Activated T-helper 9 cell treated with anti-CD3 and anti-CD28 coated beads, Interleukin-2, amount 50 U/mL, for 16 hours (primary cell): ENCODE results near the gene CREG2.
"Not testable (repeated sequence)": the region's sequence is repeated elsewhere in the genome, so short reads cannot be mapped to it uniquely, and the experiment has no call there.

Experiments used
- DNase-seq: peaks from one replicate; pipeline ENCODE4 v3.0.0-alpha.2; 2020; ENCODE audit warnings: low read depth

Gene CREG2

GRCh38 chr2:101372792-101373191 lies 14.5 kb downstream of the CREG2 start:
- DNase-seq, result no peak

DNA sequence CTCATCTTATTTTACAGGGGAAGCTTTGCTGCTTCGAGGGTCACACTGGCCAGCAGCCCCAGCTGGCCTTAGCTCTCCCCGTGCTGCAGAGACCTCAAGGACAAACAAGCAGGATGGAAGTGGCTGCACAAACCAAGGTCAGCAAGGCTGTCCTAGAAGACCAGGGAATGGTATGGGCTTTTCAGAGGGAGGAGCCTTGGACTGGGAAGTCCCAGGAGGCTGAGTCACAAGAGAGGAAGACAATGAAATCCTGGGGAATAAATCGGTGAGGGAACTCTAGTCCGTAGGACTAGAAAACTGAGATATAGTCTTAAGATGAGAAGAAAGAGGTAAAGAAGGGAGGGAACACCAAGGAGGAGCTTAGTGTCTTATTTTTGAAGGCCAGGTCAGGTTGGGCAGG lies 15.7 kb downstream of the CREG2 start:
- no peak for DNase-seq

DNA sequence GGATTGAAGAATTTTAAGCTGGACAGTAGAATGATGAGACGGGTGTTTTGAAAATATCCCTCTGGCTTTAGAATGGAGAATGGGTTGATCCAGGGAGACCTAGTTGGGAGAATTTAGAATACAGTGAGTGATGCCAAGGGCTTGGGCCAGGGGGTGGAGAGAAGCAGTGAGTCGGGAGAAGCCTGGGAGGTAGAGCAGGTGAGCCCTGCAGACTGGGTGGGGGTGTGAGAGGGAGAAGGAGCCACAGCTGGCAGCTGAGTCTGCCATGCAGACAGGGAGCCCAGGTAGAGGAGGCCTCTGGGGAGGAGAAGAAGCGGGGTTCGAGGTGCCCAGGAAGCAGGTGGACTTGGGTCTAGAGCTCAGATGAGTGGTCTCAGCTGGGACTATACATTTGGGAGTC lies 18.2 kb downstream of the CREG2 start:
- no peak for DNase-seq

GRCh38 chr2:101368376-101368775 lies 18.9 kb downstream of the CREG2 start:
- DNase-seq, result no peak

DNA sequence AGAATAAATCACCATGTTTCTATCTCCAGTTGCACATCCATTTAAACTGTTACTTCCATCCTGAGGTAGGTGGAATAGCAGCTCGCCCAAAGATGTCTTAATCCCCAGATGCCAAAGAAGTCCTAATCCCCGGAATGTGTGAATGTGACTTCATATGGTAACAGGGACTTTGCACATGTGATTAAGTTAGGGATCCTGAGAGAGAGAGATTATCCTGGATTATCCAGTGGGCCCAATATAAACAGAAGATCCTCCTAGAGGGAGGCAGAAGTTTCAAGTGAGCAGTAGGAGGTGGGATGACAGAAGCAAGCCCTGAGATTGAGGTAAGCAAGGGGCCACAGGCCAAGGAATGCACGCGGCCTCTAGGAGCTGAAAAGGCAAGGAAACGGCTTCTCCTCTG lies 19.8 kb downstream of the CREG2 start:
- no peak for DNase-seq

DNA sequence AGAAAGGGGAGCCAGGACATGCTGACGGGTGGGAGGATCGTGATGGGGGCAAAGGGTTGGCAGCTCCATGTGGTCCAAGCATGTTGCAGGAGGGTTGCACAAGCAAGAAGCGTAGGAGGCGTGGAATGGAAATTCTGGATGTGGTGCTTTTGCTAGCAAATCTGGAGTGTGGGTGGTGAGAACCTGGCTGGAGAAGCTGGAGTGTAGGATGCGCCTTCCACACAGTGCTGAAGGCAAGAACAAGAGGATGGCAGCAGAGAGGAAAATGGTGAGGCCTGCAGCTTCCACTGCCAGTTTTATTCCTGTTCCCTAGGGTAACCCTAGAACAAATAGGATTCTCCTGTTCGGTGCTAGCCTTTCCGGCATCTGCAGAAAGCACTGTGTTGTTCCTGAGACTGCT lies 22.4 kb downstream of the CREG2 start:
- no peak for DNase-seq

DNA sequence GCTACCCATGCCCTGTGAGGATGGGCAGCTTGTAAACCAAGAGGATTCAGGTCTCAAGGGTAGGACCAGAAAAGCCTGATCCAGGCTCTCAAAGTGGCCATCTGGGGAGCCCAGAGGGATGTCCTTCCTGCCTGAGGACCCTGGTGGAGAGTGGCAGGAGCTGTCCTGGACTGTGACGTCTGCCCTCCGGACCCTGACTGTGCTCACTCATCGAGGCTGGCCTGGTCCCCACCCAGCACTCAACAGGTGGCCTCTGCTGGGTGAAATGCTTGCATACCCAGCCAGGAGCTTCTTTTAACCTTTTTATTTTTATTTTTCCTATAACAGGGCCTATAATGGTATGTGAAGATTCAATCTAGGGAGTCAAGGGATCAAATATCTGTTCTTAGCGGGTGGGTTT lies 24.5 kb downstream of the CREG2 start:
- no peak for DNase-seq

GRCh38 chr2:101362316-101362715 lies 25.0 kb downstream of the CREG2 start:
- DNase-seq, result no peak

- no peak for DNase-seq
These were observed 25.8 kb downstream of the CREG2 start for GRCh38 chr2:101361522-101361921.

- no peak for DNase-seq
These were observed 26.2 kb downstream of the CREG2 start for GRCh38 chr2:101361121-101361520.

- no peak for DNase-seq
These were observed 27.1 kb downstream of the CREG2 start for GRCh38 chr2:101360232-101360631.

- no peak for DNase-seq
These were observed 27.8 kb downstream of the CREG2 start for GRCh38 chr2:101359410-101359954.

DNA sequence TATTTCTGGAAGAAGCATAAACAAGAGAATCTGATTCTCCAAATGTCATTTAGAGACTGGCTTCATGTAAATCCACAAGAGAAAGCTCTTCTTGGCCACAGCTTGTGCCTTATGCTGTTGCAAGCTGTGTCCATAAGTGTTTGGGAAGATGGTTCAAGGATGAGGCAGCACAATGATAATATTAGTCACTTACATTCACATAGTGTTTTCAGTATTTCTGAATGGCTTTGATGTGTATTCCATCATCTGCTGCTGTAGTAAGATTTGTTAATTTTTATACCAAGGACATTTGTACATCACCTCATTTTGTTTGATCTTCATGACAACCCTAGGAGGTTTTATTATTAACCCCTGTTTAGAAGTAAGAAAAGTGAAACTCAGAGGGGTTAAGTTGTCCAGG lies 29.9 kb downstream of the CREG2 start:
- DNase-seq, result no peak

GRCh38 chr2:101356521-101356920 lies 30.8 kb downstream of the CREG2 start:
- no peak for DNase-seq

DNA sequence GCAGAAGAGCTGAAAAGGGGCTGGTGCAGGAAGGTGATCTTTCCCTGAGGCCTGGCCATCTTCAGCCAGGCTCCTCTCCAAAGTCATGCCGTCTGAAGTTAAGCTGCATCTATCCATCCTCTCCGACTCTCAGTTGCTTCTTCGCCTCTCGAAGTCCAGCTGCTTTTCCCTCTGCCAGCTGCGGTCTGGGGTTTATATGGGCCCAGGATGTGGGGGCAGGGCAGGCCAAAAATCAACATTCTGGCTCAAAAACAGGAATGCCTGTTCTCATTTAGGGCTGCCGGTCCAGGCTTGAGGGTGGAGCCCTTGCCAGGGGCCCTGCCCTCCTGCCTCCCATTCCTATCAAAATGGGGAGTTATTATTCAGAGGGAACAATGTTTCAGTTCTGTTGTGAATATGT lies 31.2 kb downstream of the CREG2 start:
- no peak for DNase-seq

GRCh38 chr2:101355401-101356054 lies 31.8 kb downstream of the CREG2 start:
- no peak for DNase-seq

- no peak for DNase-seq
These were observed 32.6 kb downstream of the CREG2 start for GRCh38 chr2:101354420-101355311.

- DNase-seq, result not testable (repeated sequence)
These were observed 34.7 kb downstream of the CREG2 start for GRCh38 chr2:101352631-101353030.

GRCh38 chr2:101351207-101351606 lies 36.1 kb downstream of the CREG2 start:
- no peak for DNase-seq

DNA sequence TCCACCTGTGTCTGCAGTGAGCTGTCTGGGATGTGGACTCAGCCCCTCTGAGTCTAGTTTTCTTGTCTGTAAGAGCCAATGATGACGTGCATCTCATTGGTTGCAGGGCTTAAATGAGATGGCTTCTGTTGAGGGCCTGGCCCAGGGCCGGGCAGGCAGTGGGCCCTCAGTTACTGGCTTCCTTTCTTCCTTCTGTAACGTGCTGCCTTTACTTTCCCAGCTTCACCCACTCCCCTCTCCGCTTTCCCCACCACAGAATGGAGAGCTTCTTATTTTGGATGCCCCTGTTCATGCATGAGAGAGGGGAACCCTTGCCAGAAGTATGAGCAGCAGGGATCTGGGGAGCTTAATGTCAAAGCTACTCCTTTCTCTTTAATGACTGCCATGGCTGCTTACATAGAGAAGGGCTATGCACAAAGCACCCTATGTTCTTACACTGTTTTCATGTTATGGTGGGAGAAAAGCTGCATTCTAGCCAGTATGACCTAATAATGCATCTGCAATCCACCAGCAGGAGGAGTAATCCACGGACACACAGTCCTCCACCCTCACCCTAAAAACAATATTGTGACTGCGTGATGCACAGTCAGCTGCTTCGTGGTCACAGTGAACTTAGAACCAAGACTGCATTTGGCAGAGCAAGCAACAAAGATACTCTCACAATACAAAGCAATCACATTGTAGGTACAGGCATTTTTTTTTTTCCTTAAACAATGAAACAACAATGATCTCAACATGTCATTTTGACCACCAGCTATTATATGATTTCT lies 37.2 kb downstream of the CREG2 start:
- DNase-seq, result no peak

DNA sequence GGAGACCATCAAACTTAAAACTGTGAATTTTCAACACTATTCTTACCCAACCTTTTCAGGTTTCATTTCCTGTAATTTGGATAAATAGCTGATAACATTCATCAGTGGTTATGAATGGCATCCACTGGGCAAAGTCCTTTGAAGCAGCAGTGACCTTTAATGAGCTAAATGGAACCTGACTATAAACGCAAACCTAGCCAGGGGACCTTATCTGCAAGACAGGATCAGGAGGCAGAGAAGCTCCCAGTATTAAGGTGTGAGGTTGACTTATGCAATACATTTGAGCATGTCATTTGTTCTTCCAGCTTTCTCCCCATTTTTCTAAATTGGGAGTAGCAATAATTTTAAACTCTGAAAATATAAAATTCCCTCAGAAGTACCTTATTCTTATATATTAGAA lies 38.4 kb downstream of the CREG2 start:
- no peak for DNase-seq

DNA sequence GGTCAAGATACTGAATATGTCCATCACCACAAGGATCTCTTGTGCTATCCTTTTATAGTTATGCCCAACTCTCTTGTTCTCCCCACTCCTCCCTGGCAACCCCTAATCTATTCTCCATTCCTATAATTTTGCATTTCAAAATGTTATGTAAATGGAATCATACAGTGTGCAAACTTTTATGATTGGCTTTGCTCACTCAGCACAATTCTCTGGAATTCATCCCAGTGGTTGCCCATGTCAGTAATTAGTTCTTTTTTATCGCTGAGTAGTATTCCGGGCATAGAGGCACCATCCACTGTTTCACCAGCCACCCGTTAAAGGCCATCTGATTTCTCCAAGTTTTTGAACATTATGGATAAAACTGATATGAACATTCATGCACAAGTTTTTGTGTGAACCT lies 40.4 kb downstream of the CREG2 start:
- DNase-seq, result no peak

DNA sequence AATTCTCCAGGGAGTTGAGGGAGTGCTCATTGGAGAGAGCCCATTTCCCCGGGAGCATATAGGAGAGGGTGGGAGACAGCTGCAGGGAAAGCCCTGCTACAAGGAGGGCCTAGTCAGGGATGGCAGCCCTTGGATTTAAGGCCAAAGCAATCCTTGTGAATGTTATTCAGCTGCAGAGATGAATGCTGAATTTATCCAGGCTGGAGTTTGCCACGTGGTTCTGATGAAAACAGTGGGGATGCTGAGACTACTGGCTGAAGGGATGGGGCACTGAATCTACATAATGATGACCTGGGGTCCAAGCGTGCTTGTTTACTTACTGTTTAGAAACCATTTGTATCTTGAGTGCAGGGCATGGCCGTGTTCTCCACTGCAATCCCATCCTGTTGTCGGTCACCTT lies 43.2 kb downstream of the CREG2 start:
- no peak for DNase-seq
